ENCODE results near the gene PRPF8.

Gene PRPF8

GRCh38 chr17:1605681-1606351 is 78.9 kb downstream of the PRPF8 start:
- Histone ChIP-seq H3K27ac (ENCODE audit: low read depth, low read length, severe bottlenecking) (no peak overlapping the region), H3K9me3 (ENCODE audit: control insufficient read depth, low read length) (peaks cover 7% of the 10 kb centered on the region), H3K36me3 (ENCODE audit: control insufficient read depth, insufficient read depth, low read length) (peaks cover 7% of the 10 kb centered on the region), H3K4me3 (ENCODE audit: extremely low read depth, insufficient read depth, low read length, poor library complexity, severe bottlenecking) (no peak overlapping the region), H3K4me1 (ENCODE audit: control insufficient read depth, insufficient read depth, low read length, poor library complexity, severe bottlenecking) (peaks cover 8% of the 10 kb centered on the region)
- WGBS, 2 experiments (ENCODE audit: insufficient coverage in 2 of 2), result 95 to 97% methylated on average over 15 to 16 of the region's 19 CpGs

GRCh38 chr17:1604831-1605528 is 79.7 kb downstream of the PRPF8 start:
- Histone ChIP-seq H3K9me3 (ENCODE audit: control insufficient read depth, low read length) (peaks cover 7% of the 10 kb centered on the region), H3K4me3 (ENCODE audit: extremely low read depth, insufficient read depth, low read length, poor library complexity, severe bottlenecking) (no peak overlapping the region), H3K4me1 (ENCODE audit: control insufficient read depth, insufficient read depth, low read length, poor library complexity, severe bottlenecking) (peaks cover 8% of the 10 kb centered on the region), H3K36me3 (ENCODE audit: control insufficient read depth, insufficient read depth, low read length) (peaks cover 7% of the 10 kb centered on the region), H3K27ac (ENCODE audit: low read depth, low read length, severe bottlenecking) (no peak overlapping the region)
- 80 to 85% methylated on average over 29 to 34 of the region's 35 CpGs for WGBS, 2 experiments (ENCODE audit: insufficient coverage in 2 of 2)

- no peak overlapping the region for H3K4me3 ChIP-seq (ENCODE audit: extremely low read depth, insufficient read depth, low read length, poor library complexity, severe bottlenecking)
- H3K27ac ChIP-seq (ENCODE audit: low read depth, low read length, severe bottlenecking), result no peak overlapping the region
- no peaks in the 10 kb centered on the region for H3K4me1 ChIP-seq (ENCODE audit: control insufficient read depth, insufficient read depth, low read length, poor library complexity, severe bottlenecking)
- WGBS, 2 experiments (ENCODE audit: insufficient coverage in 2 of 2), result 97 to 98% methylated on average over 14 of the region's 14 CpGs
- peaks cover 7% of the 10 kb centered on the region for H3K36me3 ChIP-seq (ENCODE audit: control insufficient read depth, insufficient read depth, low read length)
- peaks cover 7% of the 10 kb centered on the region for H3K9me3 ChIP-seq (ENCODE audit: control insufficient read depth, low read length)
Observed at GRCh38 chr17:1601571-1601970, 83.1 kb downstream of the PRPF8 start.
